Cardiac fibroblast (primary cell): ENCODE measurements around the gene LYPD6B.

Experiments used
- DNase-seq, 2 donors: peaks; one replicate each; pipeline versions ENCODE4 v3.0.0 to v3.0.0-alpha.2; 2010; ENCODE audit warnings: low read depth in 2 of 2
- H3K4me3 ChIP-seq, 2 donors: replicated peaks in 1 of 2; 1 replicate in 1 of 2; 2 replicates in 1 of 2; pipeline ENCODE4 v1.5.1; 2011; ENCODE audit warnings: low read depth in 2 of 2, low read length in 2 of 2, mild to moderate bottlenecking in 2 of 2, moderate library complexity in 1 of 2
- TF ChIP-seq, protein P1 (sequence below): IDR thresholded peaks from one replicate; pipeline ENCODE4 v1.5.1; 2011; ENCODE audit warnings: low read depth, mild to moderate bottlenecking, low read length, inconsistent platforms

Gene LYPD6B

GRCh38 chr2:149115781-149116180, 77.3 kb downstream of the LYPD6B start:
- DNase-seq: no peak
- TF ChIP-seq, protein P1, sequence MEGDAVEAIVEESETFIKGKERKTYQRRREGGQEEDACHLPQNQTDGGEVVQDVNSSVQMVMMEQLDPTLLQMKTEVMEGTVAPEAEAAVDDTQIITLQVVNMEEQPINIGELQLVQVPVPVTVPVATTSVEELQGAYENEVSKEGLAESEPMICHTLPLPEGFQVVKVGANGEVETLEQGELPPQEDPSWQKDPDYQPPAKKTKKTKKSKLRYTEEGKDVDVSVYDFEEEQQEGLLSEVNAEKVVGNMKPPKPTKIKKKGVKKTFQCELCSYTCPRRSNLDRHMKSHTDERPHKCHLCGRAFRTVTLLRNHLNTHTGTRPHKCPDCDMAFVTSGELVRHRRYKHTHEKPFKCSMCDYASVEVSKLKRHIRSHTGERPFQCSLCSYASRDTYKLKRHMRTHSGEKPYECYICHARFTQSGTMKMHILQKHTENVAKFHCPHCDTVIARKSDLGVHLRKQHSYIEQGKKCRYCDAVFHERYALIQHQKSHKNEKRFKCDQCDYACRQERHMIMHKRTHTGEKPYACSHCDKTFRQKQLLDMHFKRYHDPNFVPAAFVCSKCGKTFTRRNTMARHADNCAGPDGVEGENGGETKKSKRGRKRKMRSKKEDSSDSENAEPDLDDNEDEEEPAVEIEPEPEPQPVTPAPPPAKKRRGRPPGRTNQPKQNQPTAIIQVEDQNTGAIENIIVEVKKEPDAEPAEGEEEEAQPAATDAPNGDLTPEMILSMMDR: no peak

GRCh38 chr2:149119368-149119767, 80.9 kb downstream of the LYPD6B start:
- TF ChIP-seq, protein P1: no peak
- H3K4me3 ChIP-seq: no peak overlapping the region
- no peak for DNase-seq

More at GRCh38 chr2:149115781-149116180, 77.3 kb downstream of the LYPD6B start:
- no peak overlapping the region for H3K4me3 ChIP-seq

DNA sequence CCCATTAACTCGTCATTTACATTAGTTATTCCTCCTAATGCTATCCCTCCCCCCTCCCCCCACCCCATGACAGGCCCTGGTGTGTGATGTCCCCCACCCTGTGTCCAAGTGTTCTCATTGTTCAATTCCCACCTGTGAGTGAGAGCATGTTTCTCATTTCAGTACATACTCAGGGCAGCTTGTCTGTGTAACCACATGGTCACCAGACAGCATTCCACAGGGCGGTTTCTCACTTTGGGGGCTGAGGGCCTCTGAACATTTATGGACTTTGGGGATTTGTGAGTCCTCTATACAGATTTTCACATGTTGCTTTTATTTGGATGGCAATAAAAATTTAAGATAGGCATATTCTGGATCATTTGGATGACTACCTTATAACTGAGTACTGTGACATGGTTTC, 84.0 kb downstream of the LYPD6B start:
- H3K4me3 ChIP-seq: no peak overlapping the region
- TF ChIP-seq, protein P1: no peak
- no peak for DNase-seq

DNA sequence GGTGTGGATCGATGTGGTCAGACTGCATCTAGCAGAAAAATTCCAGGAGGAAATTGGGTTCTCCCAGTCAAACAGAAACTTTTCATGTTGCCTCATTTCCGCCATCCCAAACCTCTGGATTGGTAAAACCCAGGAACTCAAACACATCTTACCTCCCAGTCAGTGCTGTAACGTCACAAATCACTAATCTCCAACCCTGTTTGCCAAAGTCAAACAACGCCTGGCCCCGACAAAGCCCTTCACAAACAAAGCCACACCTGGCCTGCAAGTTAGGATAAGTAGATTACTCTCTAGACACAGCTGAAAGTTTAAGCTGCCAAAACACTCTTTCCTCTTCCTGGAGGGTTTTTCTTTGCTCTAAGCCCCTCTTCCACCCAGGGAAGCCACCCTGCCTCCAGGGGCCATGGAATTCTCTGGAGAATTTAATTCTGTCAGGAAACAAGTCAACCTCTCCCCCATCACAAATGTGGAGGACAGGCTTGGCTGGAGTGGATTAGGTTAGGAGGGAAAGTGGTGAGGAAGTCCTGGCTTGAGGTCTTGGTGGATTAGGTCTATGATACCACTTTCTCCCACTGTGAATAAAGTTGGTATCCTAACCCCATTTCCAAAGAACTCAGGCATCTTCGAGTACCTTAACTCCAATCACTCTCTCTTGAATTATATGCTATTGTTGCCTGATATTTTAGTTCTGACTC, 86.7 kb downstream of the LYPD6B start:
- no peak overlapping the region for H3K4me3 ChIP-seq
- TF ChIP-seq, protein P1: no peak
- DNase-seq: no peak

GRCh38 chr2:149129433-149129832, 90.9 kb downstream of the LYPD6B start:
- DNase-seq: peak in 1 of 2 donors; percentile 4
- TF ChIP-seq, protein P1: no peak
- no peak overlapping the region for H3K4me3 ChIP-seq

DNA sequence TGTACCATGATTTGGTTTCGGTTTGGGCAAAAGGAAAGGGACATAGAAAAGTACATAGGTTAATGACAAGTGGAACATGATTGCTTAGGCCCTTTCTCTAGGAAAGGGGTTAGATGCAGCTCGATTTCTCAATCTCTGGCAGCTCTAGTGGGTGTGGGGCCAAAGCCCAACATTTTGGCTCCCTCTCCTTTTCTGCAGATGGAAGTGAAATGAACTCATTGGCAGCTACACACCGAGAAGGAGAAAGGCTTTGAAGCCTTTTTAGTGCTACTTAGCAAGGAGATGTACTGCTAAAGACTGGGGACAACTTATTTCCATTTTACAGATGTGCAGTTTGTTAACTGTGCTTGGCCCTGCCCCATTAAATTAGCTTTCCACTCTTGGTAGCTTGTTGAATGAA, 93.8 kb downstream of the LYPD6B start:
- TF ChIP-seq, protein P1: no peak

DNA sequence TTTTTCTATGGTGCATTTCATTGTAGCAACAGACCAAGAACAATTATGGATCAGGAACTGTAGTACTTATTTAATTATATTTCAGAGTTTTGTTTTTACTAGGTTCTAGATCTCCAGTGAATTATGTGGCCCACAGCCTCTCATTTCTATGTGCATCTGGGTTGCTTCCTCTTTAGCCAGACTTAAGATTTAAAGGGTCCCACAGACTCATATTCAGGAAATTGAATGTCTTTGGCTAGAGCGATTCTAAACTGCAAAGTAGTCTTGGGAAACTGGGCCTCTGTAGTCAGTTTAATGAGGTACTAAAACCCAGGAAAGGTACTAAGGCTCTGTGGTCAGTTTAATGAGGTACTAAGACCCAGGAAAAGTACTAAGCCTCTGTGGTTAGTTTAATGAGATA, 94.4 kb downstream of the LYPD6B start:
- H3K4me3 ChIP-seq: no peak overlapping the region
- DNase-seq: no peak
- TF ChIP-seq, protein P1: no peak

More for the DNA sequence above, 93.8 kb downstream of the LYPD6B start:
- H3K4me3 ChIP-seq: no peak overlapping the region
- DNase-seq: no peak
